Upper lobe of left lung (tissue), 6 donors: ENCODE measurements around the gene MAGOH. TPM values are rescaled to one million over a fixed set of nuclear protein-coding genes. Genes with fewer than 3 reads are reported as not detected.
"Not testable (repeated sequence)": the region's sequence is repeated elsewhere in the genome, so short reads cannot be mapped to it uniquely, and the experiment has no call there.

Experiments
- ATAC-seq, 2 donors: fragments of 200-7000 bp; cut with Tn5 transposase; one replicate each; pipeline ENCODE4 v1.9.1; 2022; ENCODE audit warnings: mild to moderate bottlenecking in 2 of 2, moderate library complexity in 2 of 2; ENCODE audit not compliant: low FRiP score in 2 of 2
- DNase-seq, 2 donors: peaks; one replicate each; pipeline ENCODE4 v3.0.0-alpha.2; 2019 to 2020
- H3K27ac ChIP-seq, 4 donors: fragments of 200-600 bp; sonication (generic); one replicate each; pipeline ENCODE4 v1.5.1; 2016 to 2019
- H3K27me3 ChIP-seq, 4 donors: fragments of 200-600 bp; sonication (generic); one replicate each; pipeline ENCODE4 v1.5.1; 2017 to 2019
- H3K36me3 ChIP-seq, 4 donors: fragments of 200-600 bp; sonication (generic); one replicate each; pipeline ENCODE4 v1.5.1; 2016 to 2019
- H3K4me1 ChIP-seq, 4 donors: fragments of 200-600 bp; sonication (generic); one replicate each; pipeline ENCODE4 v1.5.1; 2018 to 2019
- H3K4me3 ChIP-seq, 4 donors: fragments of 200-600 bp; sonication (generic); one replicate each; pipeline ENCODE4 v1.5.1; 2017 to 2019; ENCODE audit warnings: mild to moderate bottlenecking in 2 of 4, moderate library complexity in 1 of 4
- H3K9me3 ChIP-seq, 4 donors: fragments of 200-600 bp; sonication (generic); one replicate each; pipeline ENCODE4 v1.5.1; 2018 to 2019
- EP300 ChIP-seq, 4 donors: sonication (generic); formaldehyde crosslinking; IDR thresholded peaks; one replicate each; pipeline ENCODE4 v1.5.1; 2017; ENCODE audit warnings: antibody characterized with exemption in 4 of 4, control low read depth in 2 of 4
- POLR2A ChIP-seq, 4 donors: fragments of 450-650 bp; IDR thresholded peaks; one replicate each; pipeline ENCODE4 v1.5.1; 2016 to 2017; ENCODE audit warnings: antibody characterized with exemption in 4 of 4, mild to moderate bottlenecking in 2 of 4
- POLR2AphosphoS5 ChIP-seq, 2 donors: sonication (generic); formaldehyde crosslinking; IDR thresholded peaks; one replicate each; pipeline ENCODE4 v1.5.1; 2017; ENCODE audit warnings: antibody characterized with exemption in 2 of 2
- WGBS, 2 donors: methylation state at CpG; one replicate each; pipeline ENCODE4 v1.1.5; 2017 to 2018; 5-methylcytosine and 5-hydroxymethylcytosine counted together
- total RNA-seq, 6 donors: library from RNA; depleted of rRNA in 4 of 6; stranded (reverse); fragments of >200 nt in 4 of 6; gene quantifications; one replicate each; pipeline versions ENCODE4 v1.1.0 to v1.2.1, GENCODE V29; 2016 to 2021
- TF ChIP-seq, protein P1 (sequence below), 6 experiments: fragments of 450-650 bp in 4 of 6; fragments of 200-600 bp in 2 of 6; sonication (generic) in 2 of 6; IDR thresholded peaks; one replicate each; pipeline ENCODE4 v1.5.1; 2016 to 2019; ENCODE audit warnings: antibody characterized with exemption in 6 of 6
- donor health status: DM: no; HTN: no; CAD: no; lungs with moderate emphysema.
- donor health status: DM: no; HTN: yes; CAD: no; lungs with severe emphysema.

MAGOH gene
- total RNA-seq, 6 donors from 2014 or later, result 18.6 to 49.8 (median 33.8) TPM

DNA sequence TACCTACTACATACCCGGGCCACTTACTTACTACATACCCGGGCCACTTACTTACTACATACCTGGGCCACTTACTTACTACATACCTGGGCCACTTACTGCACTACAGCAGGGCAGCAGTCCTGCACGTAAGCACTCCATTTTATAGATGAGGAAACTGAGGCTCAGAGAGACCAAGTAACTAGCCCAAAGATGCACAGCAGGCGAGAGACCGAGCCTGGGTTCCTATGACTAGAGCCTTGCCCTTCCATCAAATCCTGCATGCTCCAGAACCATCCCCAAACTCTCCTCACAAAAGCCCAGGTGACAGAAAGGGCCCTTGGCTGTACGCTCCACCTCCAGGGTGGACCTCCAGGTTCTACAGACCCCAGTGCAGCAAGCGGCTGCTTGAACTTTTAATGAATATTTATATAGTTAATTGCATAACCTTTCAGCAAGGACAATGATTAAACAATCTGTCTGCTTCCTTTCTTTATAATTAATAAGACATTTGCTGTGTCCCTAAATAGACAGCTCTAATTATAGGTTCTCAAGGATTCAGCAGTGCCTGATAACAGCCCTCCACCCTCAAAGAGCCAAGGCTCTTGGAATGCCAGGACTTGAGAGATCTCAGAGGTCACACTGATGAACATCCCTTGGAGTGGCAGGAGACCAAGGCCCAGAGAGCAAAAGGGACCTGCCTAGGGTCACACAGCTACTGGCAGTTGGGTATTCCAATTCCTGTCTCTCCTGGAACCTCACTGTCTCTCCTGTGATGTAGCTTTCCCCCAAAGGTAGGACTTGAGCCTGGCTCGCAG is 46.1 kb upstream of the MAGOH start:
- H3K27ac ChIP-seq, result no peak overlapping the region
- TF ChIP-seq EP300 (IDR thresholded peaks at IDR 0.05) (no peak), POLR2A (IDR thresholded peaks at IDR 0.05) (no peak), POLR2AphosphoS5 (IDR thresholded peaks at IDR 0.05) (no peak)
- TF ChIP-seq, protein P1, sequence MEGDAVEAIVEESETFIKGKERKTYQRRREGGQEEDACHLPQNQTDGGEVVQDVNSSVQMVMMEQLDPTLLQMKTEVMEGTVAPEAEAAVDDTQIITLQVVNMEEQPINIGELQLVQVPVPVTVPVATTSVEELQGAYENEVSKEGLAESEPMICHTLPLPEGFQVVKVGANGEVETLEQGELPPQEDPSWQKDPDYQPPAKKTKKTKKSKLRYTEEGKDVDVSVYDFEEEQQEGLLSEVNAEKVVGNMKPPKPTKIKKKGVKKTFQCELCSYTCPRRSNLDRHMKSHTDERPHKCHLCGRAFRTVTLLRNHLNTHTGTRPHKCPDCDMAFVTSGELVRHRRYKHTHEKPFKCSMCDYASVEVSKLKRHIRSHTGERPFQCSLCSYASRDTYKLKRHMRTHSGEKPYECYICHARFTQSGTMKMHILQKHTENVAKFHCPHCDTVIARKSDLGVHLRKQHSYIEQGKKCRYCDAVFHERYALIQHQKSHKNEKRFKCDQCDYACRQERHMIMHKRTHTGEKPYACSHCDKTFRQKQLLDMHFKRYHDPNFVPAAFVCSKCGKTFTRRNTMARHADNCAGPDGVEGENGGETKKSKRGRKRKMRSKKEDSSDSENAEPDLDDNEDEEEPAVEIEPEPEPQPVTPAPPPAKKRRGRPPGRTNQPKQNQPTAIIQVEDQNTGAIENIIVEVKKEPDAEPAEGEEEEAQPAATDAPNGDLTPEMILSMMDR (IDR thresholded peaks at IDR 0.05), result no peak
- no peaks in the 10 kb centered on the region for H3K4me1 ChIP-seq
- H3K9me3 ChIP-seq, result no peaks in the 10 kb centered on the region
- DNase-seq, result no peak
- H3K36me3 ChIP-seq, result no peaks in the 10 kb centered on the region
- H3K4me3 ChIP-seq, result no peak overlapping the region
- no peak for ATAC-seq
- no peaks in the 10 kb centered on the region for H3K27me3 ChIP-seq
- 97 to 98% methylated on average over 8 of the region's 8 CpGs for WGBS, 2 donors

DNA sequence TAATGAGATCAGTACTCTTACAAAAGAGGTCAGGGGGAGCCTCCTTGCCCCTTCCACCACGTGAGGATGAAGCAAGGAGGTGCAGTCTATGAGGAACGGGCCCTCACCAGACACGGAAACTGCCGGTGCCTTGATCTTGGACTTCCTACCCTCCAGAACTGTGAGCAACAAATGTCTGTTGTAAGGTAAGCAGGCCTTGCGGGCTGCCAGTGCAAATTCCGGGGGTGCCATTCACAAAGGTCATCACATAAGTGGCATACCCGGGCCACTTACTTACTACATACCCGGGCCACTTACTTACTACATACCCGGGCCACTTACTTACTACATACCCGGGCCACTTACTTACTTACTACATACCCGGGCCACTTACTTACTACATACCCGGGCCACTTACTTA is 44.8 kb upstream of the MAGOH start:
- H3K36me3 ChIP-seq, H3K4me1 ChIP-seq, H3K4me3 ChIP-seq, DNase-seq, ATAC-seq, H3K27me3 ChIP-seq, H3K9me3 ChIP-seq, H3K27ac ChIP-seq: not testable (repeated sequence)
- 84 to 92% methylated on average over 12 of the region's 12 CpGs for WGBS, 2 donors

DNA sequence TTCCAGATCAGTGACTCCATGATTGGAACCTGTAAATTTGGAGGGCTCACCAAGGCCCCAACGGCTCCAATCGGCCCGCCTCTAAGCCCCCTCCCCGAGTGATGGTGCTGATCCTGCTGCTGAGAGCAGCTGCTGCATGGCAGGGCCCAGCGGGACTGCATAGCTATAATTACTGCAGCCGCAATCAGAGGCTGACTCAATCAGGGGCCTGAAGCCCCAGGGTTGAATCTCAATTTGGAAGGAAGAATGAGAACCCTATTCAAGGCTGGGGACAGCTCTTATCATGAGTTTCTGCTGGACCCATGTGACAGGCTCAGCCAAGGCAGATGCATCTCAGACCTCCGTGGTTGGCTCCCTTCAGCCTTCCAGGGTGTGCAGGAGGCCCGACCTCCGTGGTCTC is 42.8 kb upstream of the MAGOH start:
- no peaks in the 10 kb centered on the region for H3K9me3 ChIP-seq
- TF ChIP-seq POLR2AphosphoS5 (IDR thresholded peaks at IDR 0.05) (no peak), POLR2A (IDR thresholded peaks at IDR 0.05) (no peak), EP300 (IDR thresholded peaks at IDR 0.05) (no peak)
- TF ChIP-seq, protein P1 (IDR thresholded peaks at IDR 0.05), result no peak
- ATAC-seq, result no peak
- WGBS, 2 donors, result 83 to 94% methylated on average over 4 to 8 of the region's 9 CpGs
- DNase-seq, result no peak
- no peak overlapping the region for H3K4me3 ChIP-seq
- H3K27me3 ChIP-seq, result no peaks in the 10 kb centered on the region
- no peaks in the 10 kb centered on the region for H3K36me3 ChIP-seq
- H3K4me1 ChIP-seq, result no peaks in the 10 kb centered on the region
- H3K27ac ChIP-seq, result no peak overlapping the region

DNA sequence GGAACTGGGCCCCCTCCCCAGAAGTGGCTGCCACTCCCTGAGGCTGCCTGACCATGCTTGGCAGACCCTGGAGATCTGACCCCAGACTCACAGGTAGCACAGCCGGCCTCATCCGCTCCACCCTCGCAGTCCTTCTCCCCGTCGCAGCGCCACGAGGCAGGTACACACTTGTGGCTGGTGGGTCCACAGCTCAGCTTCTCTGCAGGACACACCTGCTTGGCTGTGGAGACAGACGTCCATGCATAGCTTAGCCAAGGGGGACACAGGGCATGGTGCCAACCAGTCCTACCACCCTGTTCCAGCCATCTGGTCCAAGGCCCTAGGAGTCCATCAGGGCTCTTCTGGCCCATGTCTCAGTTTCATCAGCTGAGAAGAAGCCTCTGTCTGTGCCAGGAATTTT is 42.2 kb upstream of the MAGOH start:
- Histone ChIP-seq H3K27me3 (no peaks in the 10 kb centered on the region), H3K9me3 (no peaks in the 10 kb centered on the region), H3K36me3 (no peaks in the 10 kb centered on the region), H3K27ac (no peak overlapping the region), H3K4me1 (no peaks in the 10 kb centered on the region), H3K4me3 (no peak overlapping the region)
- DNase-seq (no peak), ATAC-seq (no peak)
- TF ChIP-seq EP300 (IDR thresholded peaks at IDR 0.05) (no peak), POLR2AphosphoS5 (IDR thresholded peaks at IDR 0.05) (no peak), POLR2A (IDR thresholded peaks at IDR 0.05) (no peak)
- TF ChIP-seq, protein P1 (IDR thresholded peaks at IDR 0.05), result no peak
- WGBS, 2 donors, result 91 to 94% methylated on average over 6 to 8 of the region's 8 CpGs

- no peaks in the 10 kb centered on the region for H3K9me3 ChIP-seq
- H3K27ac ChIP-seq, result no peak overlapping the region
- ATAC-seq (no peak), DNase-seq (no peak)
- H3K27me3 ChIP-seq, result no peaks in the 10 kb centered on the region
- WGBS, 2 donors, result 82% methylated on average over 14 of the region's 14 CpGs
- no peaks in the 10 kb centered on the region for H3K36me3 ChIP-seq
- H3K4me1 ChIP-seq, result no peaks in the 10 kb centered on the region
- TF ChIP-seq, protein P1 (IDR thresholded peaks at IDR 0.05), result no peak
- TF ChIP-seq POLR2A (IDR thresholded peaks at IDR 0.05), result no peak
- no peak for TF ChIP-seq EP300 (IDR thresholded peaks at IDR 0.05)
- no peak for TF ChIP-seq POLR2AphosphoS5 (IDR thresholded peaks at IDR 0.05)
- no peak overlapping the region for H3K4me3 ChIP-seq
Observed at GRCh38 chr1:53279296-53280200, 41.2 kb upstream of the MAGOH start.
